Measurements from ENCODE around the gene VPS41.

VPS41 gene

DNA sequence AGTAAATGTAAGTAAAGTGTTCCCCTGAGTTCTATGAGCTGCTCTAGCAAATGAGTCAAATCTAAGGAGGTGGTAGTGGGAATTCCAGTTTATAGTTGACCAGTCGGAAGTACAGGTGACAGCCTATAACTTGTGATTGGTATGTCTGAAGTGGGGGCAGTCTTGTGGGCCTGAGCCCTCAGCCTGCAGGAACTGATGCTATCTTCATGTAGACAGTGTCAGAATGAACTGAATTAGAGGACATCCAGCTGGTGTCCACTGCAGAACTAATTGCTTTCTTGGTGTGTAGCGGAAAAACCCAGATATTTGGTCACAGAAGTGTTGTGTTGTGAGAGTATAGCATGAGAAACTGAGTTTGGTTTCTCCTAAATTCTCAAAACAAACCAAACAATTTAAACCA, 150.0 kb downstream of the VPS41 start:
- TF ChIP-seq, protein P1, sequence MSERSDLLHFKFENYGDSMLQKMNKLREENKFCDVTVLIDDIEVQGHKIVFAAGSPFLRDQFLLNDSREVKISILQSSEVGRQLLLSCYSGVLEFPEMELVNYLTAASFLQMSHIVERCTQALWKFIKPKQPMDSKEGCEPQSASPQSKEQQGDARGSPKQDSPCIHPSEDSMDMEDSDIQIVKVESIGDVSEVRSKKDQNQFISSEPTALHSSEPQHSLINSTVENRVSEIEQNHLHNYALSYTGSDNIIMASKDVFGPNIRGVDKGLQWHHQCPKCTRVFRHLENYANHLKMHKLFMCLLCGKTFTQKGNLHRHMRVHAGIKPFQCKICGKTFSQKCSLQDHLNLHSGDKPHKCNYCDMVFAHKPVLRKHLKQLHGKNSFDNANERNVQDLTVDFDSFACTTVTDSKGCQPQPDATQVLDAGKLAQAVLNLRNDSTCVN (tag by site-specific recombination; optimal IDR thresholded peaks at IDR 0.05) = no peak
- TF ChIP-seq ZNF133 (tag by site-specific recombination; IDR thresholded peaks at IDR 0.05) (no peak), ZBTB7A (tag by site-specific recombination; IDR thresholded peaks at IDR 0.05; ENCODE audit: low read depth) (no peak), SALL2 (tag by site-specific recombination; IDR thresholded peaks at IDR 0.05; ENCODE audit: borderline replicate concordance) (no peak)
- TF ChIP-seq, protein P2, sequence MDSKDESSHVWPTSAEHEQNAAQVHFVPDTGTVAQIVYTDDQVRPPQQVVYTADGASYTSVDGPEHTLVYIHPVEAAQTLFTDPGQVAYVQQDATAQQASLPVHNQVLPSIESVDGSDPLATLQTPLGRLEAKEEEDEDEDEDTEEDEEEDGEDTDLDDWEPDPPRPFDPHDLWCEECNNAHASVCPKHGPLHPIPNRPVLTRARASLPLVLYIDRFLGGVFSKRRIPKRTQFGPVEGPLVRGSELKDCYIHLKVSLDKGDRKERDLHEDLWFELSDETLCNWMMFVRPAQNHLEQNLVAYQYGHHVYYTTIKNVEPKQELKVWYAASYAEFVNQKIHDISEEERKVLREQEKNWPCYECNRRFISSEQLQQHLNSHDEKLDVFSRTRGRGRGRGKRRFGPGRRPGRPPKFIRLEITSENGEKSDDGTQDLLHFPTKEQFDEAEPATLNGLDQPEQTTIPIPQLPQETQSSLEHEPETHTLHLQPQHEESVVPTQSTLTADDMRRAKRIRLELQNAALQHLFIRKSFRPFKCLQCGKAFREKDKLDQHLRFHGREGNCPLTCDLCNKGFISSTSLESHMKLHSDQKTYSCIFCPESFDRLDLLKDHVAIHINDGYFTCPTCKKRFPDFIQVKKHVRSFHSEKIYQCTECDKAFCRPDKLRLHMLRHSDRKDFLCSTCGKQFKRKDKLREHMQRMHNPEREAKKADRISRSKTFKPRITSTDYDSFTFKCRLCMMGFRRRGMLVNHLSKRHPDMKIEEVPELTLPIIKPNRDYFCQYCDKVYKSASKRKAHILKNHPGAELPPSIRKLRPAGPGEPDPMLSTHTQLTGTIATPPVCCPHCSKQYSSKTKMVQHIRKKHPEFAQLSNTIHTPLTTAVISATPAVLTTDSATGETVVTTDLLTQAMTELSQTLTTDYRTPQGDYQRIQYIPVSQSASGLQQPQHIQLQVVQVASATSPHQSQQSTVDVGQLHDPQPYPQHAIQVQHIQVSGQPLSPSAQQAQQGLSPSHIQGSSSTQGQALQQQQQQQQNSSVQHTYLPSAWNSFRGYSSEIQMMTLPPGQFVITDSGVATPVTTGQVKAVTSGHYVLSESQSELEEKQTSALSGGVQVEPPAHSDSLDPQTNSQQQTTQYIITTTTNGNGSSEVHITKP (tag by site-specific recombination; IDR thresholded peaks at IDR 0.05) = no peak
- Histone ChIP-seq H3K27ac (ENCODE audit: extremely low read depth, low read depth, low read length) (no peak overlapping the region), H3K4me1 (ENCODE audit: control insufficient read depth, insufficient read depth, low read length) (no peaks in the 10 kb centered on the region), H3K36me3 (ENCODE audit: control insufficient read depth in 2 of 2, insufficient read depth in 1 of 2, low read length in 2 of 2) (peaks cover 6% of the 10 kb centered on the region in 2 experiments; a peak in 2 of 3 replicates), H3K9me3 (ENCODE audit: control insufficient read depth, insufficient read depth, low read depth, low read length) (no peaks in the 10 kb centered on the region), H3K4me3 (ENCODE audit: low read depth, low read length) (no peak overlapping the region)
- ChIA-PET POLR2A (no interaction called here), CTCF (interaction anchor here (0.6 kb wide), 1 partner anchor 28 kb away, joined by 4 read pairs; no protein-coding TSS in a partner anchor)

GRCh38 chr7:38757931-38758330, 151.1 kb downstream of the VPS41 start:
- ChIA-PET POLR2A (no interaction called here), CTCF (no interaction called here)
- Histone ChIP-seq H3K4me3 (ENCODE audit: low read depth, low read length) (no peak overlapping the region), H3K36me3 (ENCODE audit: control insufficient read depth in 2 of 2, insufficient read depth in 1 of 2, low read length in 2 of 2) (peaks cover 2% of the 10 kb centered on the region in 2 experiments; a peak in 2 of 3 replicates), H3K4me1 (ENCODE audit: control insufficient read depth, insufficient read depth, low read length) (no peaks in the 10 kb centered on the region), H3K9me3 (ENCODE audit: control insufficient read depth, insufficient read depth, low read depth, low read length) (no peaks in the 10 kb centered on the region), H3K27ac (ENCODE audit: extremely low read depth, low read depth, low read length) (no peak overlapping the region)
- TF ChIP-seq ZNF544 (tag by site-specific recombination; IDR thresholded peaks at IDR 0.05) = no peak
- TF ChIP-seq ZNF341 (tag by site-specific recombination; IDR thresholded peaks at IDR 0.05; ENCODE audit: low read depth) = no peak
- no peak for TF ChIP-seq REPIN1 (tag by site-specific recombination; IDR thresholded peaks at IDR 0.05; ENCODE audit: low read depth)
- no peak for TF ChIP-seq KLF10 (tag by site-specific recombination; IDR thresholded peaks at IDR 0.05)
- no peak for TF ChIP-seq ZFP3 (tag by site-specific recombination; IDR thresholded peaks at IDR 0.05; ENCODE audit: low read depth)
- TF ChIP-seq ZNF521 (tag by site-specific recombination; IDR thresholded peaks at IDR 0.05) = no peak

GRCh38 chr7:38756521-38756920, 152.5 kb downstream of the VPS41 start:
- H3K36me3 ChIP-seq (ENCODE audit: control insufficient read depth in 2 of 2, insufficient read depth in 1 of 2, low read length in 2 of 2) = peaks cover 0 to 9% of the 10 kb centered on the region in 2 experiments; a peak in 1 of 3 replicates
- TF ChIP-seq ZNF157 (tag by site-specific recombination; IDR thresholded peaks at IDR 0.05) = no peak
- no peak for TF ChIP-seq ZNF549 (tag by site-specific recombination; IDR thresholded peaks at IDR 0.05)
- TF ChIP-seq ZNF221 (tag by site-specific recombination; IDR thresholded peaks at IDR 0.05; ENCODE audit: borderline replicate concordance) = no peak
- TF ChIP-seq ZBTB20 (tag by site-specific recombination; IDR thresholded peaks at IDR 0.05) = no peak
- TF ChIP-seq ZNF214 (tag by site-specific recombination; IDR thresholded peaks at IDR 0.05; ENCODE audit: borderline replicate concordance) = no peak
- no peak for TF ChIP-seq ZNF777 (tag by site-specific recombination; IDR thresholded peaks at IDR 0.05; ENCODE audit: borderline replicate concordance)
- no peak for TF ChIP-seq KLF9 (tag by site-specific recombination; IDR thresholded peaks at IDR 0.05; ENCODE audit: low read depth)
- no peak for TF ChIP-seq GLIS2 (tag by site-specific recombination; IDR thresholded peaks at IDR 0.05)
- TF ChIP-seq ZNF501 (tag by site-specific recombination; IDR thresholded peaks at IDR 0.05) = no peak
- TF ChIP-seq ZNF473 (tag by site-specific recombination; IDR thresholded peaks at IDR 0.05) = no peak
- TF ChIP-seq, protein P1 (tag by site-specific recombination; optimal IDR thresholded peaks at IDR 0.05) = no peak
- TF ChIP-seq ZNF426 (tag by site-specific recombination; IDR thresholded peaks at IDR 0.05) = no peak
- TF ChIP-seq ZNF530 (tag by site-specific recombination; IDR thresholded peaks at IDR 0.05; ENCODE audit: low read depth) = no peak
- TF ChIP-seq, protein P3, sequence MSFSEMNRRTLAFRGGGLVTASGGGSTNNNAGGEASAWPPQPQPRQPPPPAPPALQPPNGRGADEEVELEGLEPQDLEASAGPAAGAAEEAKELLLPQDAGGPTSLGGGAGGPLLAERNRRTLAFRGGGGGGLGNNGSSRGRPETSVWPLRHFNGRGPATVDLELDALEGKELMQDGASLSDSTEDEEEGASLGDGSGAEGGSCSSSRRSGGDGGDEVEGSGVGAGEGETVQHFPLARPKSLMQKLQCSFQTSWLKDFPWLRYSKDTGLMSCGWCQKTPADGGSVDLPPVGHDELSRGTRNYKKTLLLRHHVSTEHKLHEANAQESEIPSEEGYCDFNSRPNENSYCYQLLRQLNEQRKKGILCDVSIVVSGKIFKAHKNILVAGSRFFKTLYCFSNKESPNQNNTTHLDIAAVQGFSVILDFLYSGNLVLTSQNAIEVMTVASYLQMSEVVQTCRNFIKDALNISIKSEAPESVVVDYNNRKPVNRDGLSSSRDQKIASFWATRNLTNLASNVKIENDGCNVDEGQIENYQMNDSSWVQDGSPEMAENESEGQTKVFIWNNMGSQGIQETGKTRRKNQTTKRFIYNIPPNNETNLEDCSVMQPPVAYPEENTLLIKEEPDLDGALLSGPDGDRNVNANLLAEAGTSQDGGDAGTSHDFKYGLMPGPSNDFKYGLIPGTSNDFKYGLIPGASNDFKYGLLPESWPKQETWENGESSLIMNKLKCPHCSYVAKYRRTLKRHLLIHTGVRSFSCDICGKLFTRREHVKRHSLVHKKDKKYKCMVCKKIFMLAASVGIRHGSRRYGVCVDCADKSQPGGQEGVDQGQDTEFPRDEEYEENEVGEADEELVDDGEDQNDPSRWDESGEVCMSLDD (tag by site-specific recombination; IDR thresholded peaks at IDR 0.05) = no peak

More at GRCh38 chr7:38756521-38756920, 152.5 kb downstream of the VPS41 start:
- Histone ChIP-seq H3K4me1 (ENCODE audit: control insufficient read depth, insufficient read depth, low read length) (no peaks in the 10 kb centered on the region), H3K27ac (ENCODE audit: extremely low read depth, low read depth, low read length) (no peak overlapping the region), H3K9me3 (ENCODE audit: control insufficient read depth, insufficient read depth, low read depth, low read length) (no peaks in the 10 kb centered on the region), H3K4me3 (ENCODE audit: low read depth, low read length) (no peak overlapping the region)
- ChIA-PET CTCF (no interaction called here), POLR2A (no interaction called here)

Measured in HEK293 (cell line).